GM23338 (cell line): ENCODE results near the gene HSPE1. TPM values are rescaled to one million over a fixed set of nuclear protein-coding genes. Genes with fewer than 3 reads are reported as not detected.

Experiments
- ATAC-seq: fragments of 200-7000 bp; cut with Tn5 transposase; 3 replicates; pipeline ENCODE4 v1.9.1; 2020
- DNase-seq: peaks from one replicate; pipeline ENCODE4 v3.0.0-alpha.2; 2015; ENCODE audit warnings: low spot score
- H2AFZ ChIP-seq: fragments of 200-600 bp; sonication (generic); 2 replicates; pipeline ENCODE4 v1.8.0; 2016; ENCODE audit warnings: antibody characterized with exemption, mild to moderate bottlenecking, moderate library complexity
- H3F3A ChIP-seq: fragments of 200-600 bp; sonication (generic); replicated peaks from 2 replicates; pipeline ENCODE4 v1.8.0; 2017; ENCODE audit warnings: antibody characterized with exemption, mixed run types, low read depth
- H3K27ac ChIP-seq: fragments of 200-600 bp; sonication (generic); 2 replicates; pipeline ENCODE4 v1.6.1; 2016; ENCODE audit warnings: low read depth
- H3K27me3 ChIP-seq: fragments of 200-600 bp; sonication (generic); 2 replicates; pipeline ENCODE4 v1.8.0; 2016; ENCODE audit warnings: mild to moderate bottlenecking, mixed run types, moderate library complexity; ENCODE audit not compliant: insufficient read depth
- H3K36me3 ChIP-seq: fragments of 200-600 bp; sonication (generic); 2 replicates; pipeline ENCODE4 v1.8.0; 2016; ENCODE audit warnings: mild to moderate bottlenecking; ENCODE audit not compliant: insufficient read depth
- H3K4me1 ChIP-seq: fragments of 200-600 bp; sonication (generic); 2 replicates; pipeline ENCODE4 v1.8.0; 2016; ENCODE audit warnings: mild to moderate bottlenecking, moderate library complexity; ENCODE audit not compliant: insufficient read depth
- H3K4me2 ChIP-seq: fragments of 200-600 bp; sonication (generic); 2 replicates; pipeline ENCODE4 v1.7.1; 2017; ENCODE audit warnings: mixed run types
- H3K4me3 ChIP-seq: fragments of 200-600 bp; sonication (generic); 2 replicates; pipeline ENCODE4 v1.6.1; 2016; ENCODE audit warnings: mixed run types
- H3K79me2 ChIP-seq: fragments of 200-600 bp; sonication (generic); replicated peaks from 2 replicates; pipeline ENCODE4 v1.8.0; 2017; ENCODE audit warnings: mild to moderate bottlenecking; ENCODE audit not compliant: insufficient read depth
- H3K9me2 ChIP-seq: fragments of 200-600 bp; sonication (generic); 2 replicates; pipeline ENCODE4 v1.8.0; 2017; ENCODE audit not compliant: insufficient read depth
- H4K20me1 ChIP-seq: fragments of 200-600 bp; sonication (generic); replicated peaks from 2 replicates; pipeline ENCODE4 v1.8.0; 2017; ENCODE audit warnings: mild to moderate bottlenecking; ENCODE audit not compliant: insufficient read depth
- H3K27ac Mint-ChIP-seq: 2 replicates; pipeline ENCODE4 v1.8.0; 2020; ENCODE audit warnings: inconsistent platforms, mild to moderate bottlenecking, moderate library complexity, mixed read lengths
- H3K27me3 Mint-ChIP-seq: 3 replicates; pipeline ENCODE4 v1.8.0; 2022; ENCODE audit warnings: low read depth, mild to moderate bottlenecking, moderate library complexity, mixed read lengths, inconsistent platforms; ENCODE audit not compliant: insufficient read depth, poor library complexity
- H3K36me3 Mint-ChIP-seq: 3 replicates; pipeline ENCODE4 v1.8.0; 2021; ENCODE audit warnings: low read depth, mild to moderate bottlenecking, inconsistent platforms, moderate library complexity, mixed read lengths
- H3K4me1 Mint-ChIP-seq: 3 replicates; pipeline ENCODE4 v1.8.0; 2020; ENCODE audit warnings: mild to moderate bottlenecking, inconsistent platforms, mixed read lengths
- H3K4me3 Mint-ChIP-seq: 3 replicates; pipeline ENCODE4 v1.8.0; 2021; ENCODE audit warnings: moderate library complexity, mild to moderate bottlenecking, inconsistent platforms, mixed read lengths
- H3K9me3 Mint-ChIP-seq: 3 replicates; pipeline ENCODE4 v1.8.0; 2020; ENCODE audit warnings: moderate library complexity, mild to moderate bottlenecking, inconsistent platforms, mixed read lengths
- CREB1 ChIP-seq: fragments of 250-450 bp; sonication (Bioruptor Pico); IDR thresholded peaks from 2 replicates; pipeline ENCODE4 v1.5.0; 2020; ENCODE audit warnings: low read depth, mild to moderate bottlenecking, moderate library complexity
- CTCF ChIP-seq, 2 experiments: fragments of 200-600 bp in 1 of 2; sonication (generic) in 1 of 2; conservative IDR thresholded peaks; 2 replicates each; pipeline versions ENCODE4 v1.5.1 to v1.6.1; 2016 to 2017; ENCODE audit warnings: antibody characterized with exemption in 2 of 2, low read depth in 2 of 2, mild to moderate bottlenecking in 2 of 2, moderate library complexity in 1 of 2
- EZH2 ChIP-seq: fragments of 200-600 bp; sonication (generic); IDR thresholded peaks from one replicate; pipeline ENCODE4 v1.8.0; 2017; ENCODE audit warnings: antibody characterized with exemption, mild to moderate bottlenecking, low read depth; ENCODE audit not compliant: unreplicated experiment
- EZH2phosphoT487 ChIP-seq: fragments of 200-600 bp; sonication (generic); IDR thresholded peaks from one replicate; pipeline ENCODE4 v1.8.1; 2018; ENCODE audit warnings: antibody characterized with exemption; ENCODE audit not compliant: unreplicated experiment
- JUNB ChIP-seq: IDR thresholded peaks from one replicate; pipeline ENCODE4 v1.6.1; 2016; ENCODE audit warnings: antibody characterized with exemption; ENCODE audit not compliant: unreplicated experiment
- NANOG ChIP-seq: IDR thresholded peaks from 2 replicates; pipeline ENCODE4 v1.6.1; 2016; ENCODE audit warnings: antibody characterized with exemption, borderline replicate concordance
- POLR2AphosphoS5 ChIP-seq: IDR thresholded peaks from 2 replicates; pipeline ENCODE4 v1.6.1; 2016; ENCODE audit warnings: antibody characterized with exemption, low read depth
- STAT1 ChIP-seq: IDR thresholded peaks from one replicate; pipeline ENCODE4 v1.6.1; 2016; ENCODE audit warnings: antibody characterized with exemption; ENCODE audit not compliant: unreplicated experiment
- ZNF114 ChIP-seq: fragments of 250-450 bp; sonication (Bioruptor Pico); IDR thresholded peaks from 2 replicates; pipeline ENCODE4 v1.5.0; 2020; ENCODE audit warnings: mild to moderate bottlenecking, moderate library complexity
- ZNF331 ChIP-seq: fragments of 250-450 bp; sonication (Bioruptor Pico); IDR thresholded peaks from 2 replicates; pipeline ENCODE4 v1.5.0; 2020; ENCODE audit warnings: low read depth, mild to moderate bottlenecking, moderate library complexity
- polyA plus RNA-seq: library from polyadenylated mRNA; unstranded; fragments of >200 nt; fragmentation: Nextera tagmentation; extraction: Ambion mirVana; gene quantifications from 2 replicates; pipeline ENCODE4 v1.2.1, GENCODE V29; 2016
- total RNA-seq: library from RNA; depleted of rRNA; stranded (reverse); fragments of >200 nt; shearing (Covaris generic); gene quantifications from 2 replicates; pipeline ENCODE4 v1.2.3, GENCODE V29; 2014
- TF ChIP-seq, protein P1 (sequence below): IDR thresholded peaks from 2 replicates; pipeline ENCODE4 v1.6.1; 2016; ENCODE audit warnings: antibody characterized with exemption
- TF ChIP-seq, protein P2 (sequence below): IDR thresholded peaks from one replicate; pipeline ENCODE4 v1.6.1; 2018; ENCODE audit warnings: antibody characterized with exemption; ENCODE audit not compliant: unreplicated experiment

Gene HSPE1
- total and polyA plus RNA-seq, 2 experiments from 2014 or later: 328 to 1,529 TPM

DNA sequence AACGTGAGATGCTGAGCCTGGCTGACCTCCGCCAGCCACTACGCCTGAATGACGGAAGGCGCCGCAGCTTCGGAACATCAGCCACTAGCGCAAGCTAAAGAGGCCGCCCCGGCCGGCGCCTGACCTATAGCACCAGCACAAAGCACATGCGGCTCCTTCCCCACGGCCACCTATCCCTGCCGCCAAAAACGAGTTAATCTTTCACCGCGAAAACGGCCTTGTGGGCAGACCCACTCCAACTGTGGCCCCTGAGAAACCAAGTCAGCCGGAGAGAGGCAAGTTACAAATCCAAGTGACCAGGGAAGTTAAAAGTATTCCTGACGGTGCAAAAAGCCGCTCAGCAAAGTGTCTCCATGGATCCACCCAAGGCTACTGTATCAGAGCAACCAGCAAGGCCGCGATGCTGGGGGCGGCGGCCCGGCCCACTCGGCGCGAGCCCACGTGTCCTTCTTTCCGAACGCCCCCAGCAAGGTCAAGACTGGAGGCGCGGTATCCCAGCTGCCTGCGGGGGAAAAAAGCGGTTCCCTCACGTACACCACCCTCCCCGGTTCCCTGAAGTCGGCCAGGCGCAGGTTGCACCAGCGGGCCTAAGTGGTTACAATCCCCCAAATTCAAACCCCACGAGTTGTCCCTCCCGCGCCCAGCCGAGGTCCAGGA, 1.1 kb upstream of the HSPE1 start (continued):
- TF ChIP-seq, protein P1, sequence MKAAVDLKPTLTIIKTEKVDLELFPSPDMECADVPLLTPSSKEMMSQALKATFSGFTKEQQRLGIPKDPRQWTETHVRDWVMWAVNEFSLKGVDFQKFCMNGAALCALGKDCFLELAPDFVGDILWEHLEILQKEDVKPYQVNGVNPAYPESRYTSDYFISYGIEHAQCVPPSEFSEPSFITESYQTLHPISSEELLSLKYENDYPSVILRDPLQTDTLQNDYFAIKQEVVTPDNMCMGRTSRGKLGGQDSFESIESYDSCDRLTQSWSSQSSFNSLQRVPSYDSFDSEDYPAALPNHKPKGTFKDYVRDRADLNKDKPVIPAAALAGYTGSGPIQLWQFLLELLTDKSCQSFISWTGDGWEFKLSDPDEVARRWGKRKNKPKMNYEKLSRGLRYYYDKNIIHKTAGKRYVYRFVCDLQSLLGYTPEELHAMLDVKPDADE: no peak
- TF ChIP-seq, protein P2, sequence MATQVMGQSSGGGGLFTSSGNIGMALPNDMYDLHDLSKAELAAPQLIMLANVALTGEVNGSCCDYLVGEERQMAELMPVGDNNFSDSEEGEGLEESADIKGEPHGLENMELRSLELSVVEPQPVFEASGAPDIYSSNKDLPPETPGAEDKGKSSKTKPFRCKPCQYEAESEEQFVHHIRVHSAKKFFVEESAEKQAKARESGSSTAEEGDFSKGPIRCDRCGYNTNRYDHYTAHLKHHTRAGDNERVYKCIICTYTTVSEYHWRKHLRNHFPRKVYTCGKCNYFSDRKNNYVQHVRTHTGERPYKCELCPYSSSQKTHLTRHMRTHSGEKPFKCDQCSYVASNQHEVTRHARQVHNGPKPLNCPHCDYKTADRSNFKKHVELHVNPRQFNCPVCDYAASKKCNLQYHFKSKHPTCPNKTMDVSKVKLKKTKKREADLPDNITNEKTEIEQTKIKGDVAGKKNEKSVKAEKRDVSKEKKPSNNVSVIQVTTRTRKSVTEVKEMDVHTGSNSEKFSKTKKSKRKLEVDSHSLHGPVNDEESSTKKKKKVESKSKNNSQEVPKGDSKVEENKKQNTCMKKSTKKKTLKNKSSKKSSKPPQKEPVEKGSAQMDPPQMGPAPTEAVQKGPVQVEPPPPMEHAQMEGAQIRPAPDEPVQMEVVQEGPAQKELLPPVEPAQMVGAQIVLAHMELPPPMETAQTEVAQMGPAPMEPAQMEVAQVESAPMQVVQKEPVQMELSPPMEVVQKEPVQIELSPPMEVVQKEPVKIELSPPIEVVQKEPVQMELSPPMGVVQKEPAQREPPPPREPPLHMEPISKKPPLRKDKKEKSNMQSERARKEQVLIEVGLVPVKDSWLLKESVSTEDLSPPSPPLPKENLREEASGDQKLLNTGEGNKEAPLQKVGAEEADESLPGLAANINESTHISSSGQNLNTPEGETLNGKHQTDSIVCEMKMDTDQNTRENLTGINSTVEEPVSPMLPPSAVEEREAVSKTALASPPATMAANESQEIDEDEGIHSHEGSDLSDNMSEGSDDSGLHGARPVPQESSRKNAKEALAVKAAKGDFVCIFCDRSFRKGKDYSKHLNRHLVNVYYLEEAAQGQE: no peak

GRCh38 chr2:197500503-197501131, 438 bp downstream of the HSPE1 start:
- peak overlapping the region; percentile 96 for H3K27ac ChIP-seq
- peaks cover 75% of the 10 kb centered on the region for H3K79me2 ChIP-seq
- Mint-ChIP-seq H3K9me3 (peaks cover 9% of the 10 kb centered on the region; the same call in 2 of the 3 replicates), H3K4me1 (peaks cover 37% of the 10 kb centered on the region), H3K27me3 (peaks cover 7% of the 10 kb centered on the region), H3K4me3 (peak overlapping the region; percentile 96), H3K36me3 (peaks cover 87% of the 10 kb centered on the region), H3K27ac (peak overlapping the region; percentile 99)
- H3K36me3 ChIP-seq: peaks cover 51% of the 10 kb centered on the region
- no peak overlapping the region for H2AFZ ChIP-seq
- H3F3A ChIP-seq: peaks cover 28% of the 10 kb centered on the region
- peak overlapping the region; percentile 84 for H3K4me3 ChIP-seq
- no peaks in the 10 kb centered on the region for H3K27me3 ChIP-seq
- H4K20me1 ChIP-seq: peaks cover 35% of the 10 kb centered on the region
- no peak; the same call in 2 of the 3 replicates for ATAC-seq
- no peaks in the 10 kb centered on the region for H3K9me2 ChIP-seq
- no peak for DNase-seq
- peak overlapping the region; percentile 94 for H3K4me2 ChIP-seq
- H3K4me1 ChIP-seq: peaks cover 32% of the 10 kb centered on the region
- TF ChIP-seq NANOG (no peak), ZNF114 (no peak), CREB1 (CRISPR knock-in tag) (no peak), EZH2 (no peak), CTCF (conservative IDR thresholded peaks at IDR 0.05; ENCODE audit: low read depth in 2 of 2) (no peak), EZH2phosphoT487 (no peak), POLR2AphosphoS5 (no peak; the same call in 1 of the 2 replicates), STAT1 (no peak), ZNF331 (CRISPR knock-in tag) (no peak), JUNB (no peak)
- TF ChIP-seq, protein P1: no peak
- TF ChIP-seq, protein P2: no peak
